ENCODE results near the gene IGSF8.

GRCh38 chr1:160087118-160087662 lies 11.2 kb downstream of the IGSF8 start:
- TF ChIP-seq CTCF (IDR thresholded peaks at IDR 0.05) (no peak), POLR2A (IDR thresholded peaks at IDR 0.05) (no peak)
